Right forelimb (tissue), 1 donor: ENCODE measurements around the gene CDC40.
A peak's percentile ranks its signal among the peaks of the same experiment; 100 is the strongest.
"Not testable (repeated sequence)": the region's sequence is repeated elsewhere in the genome, so short reads cannot be mapped to it uniquely, and the experiment has no call there.

ENCODE experiments used
- DNase-seq: peaks from one replicate; pipeline ENCODE4 v3.0.0-alpha.2; 2018

Gene CDC40

DNA sequence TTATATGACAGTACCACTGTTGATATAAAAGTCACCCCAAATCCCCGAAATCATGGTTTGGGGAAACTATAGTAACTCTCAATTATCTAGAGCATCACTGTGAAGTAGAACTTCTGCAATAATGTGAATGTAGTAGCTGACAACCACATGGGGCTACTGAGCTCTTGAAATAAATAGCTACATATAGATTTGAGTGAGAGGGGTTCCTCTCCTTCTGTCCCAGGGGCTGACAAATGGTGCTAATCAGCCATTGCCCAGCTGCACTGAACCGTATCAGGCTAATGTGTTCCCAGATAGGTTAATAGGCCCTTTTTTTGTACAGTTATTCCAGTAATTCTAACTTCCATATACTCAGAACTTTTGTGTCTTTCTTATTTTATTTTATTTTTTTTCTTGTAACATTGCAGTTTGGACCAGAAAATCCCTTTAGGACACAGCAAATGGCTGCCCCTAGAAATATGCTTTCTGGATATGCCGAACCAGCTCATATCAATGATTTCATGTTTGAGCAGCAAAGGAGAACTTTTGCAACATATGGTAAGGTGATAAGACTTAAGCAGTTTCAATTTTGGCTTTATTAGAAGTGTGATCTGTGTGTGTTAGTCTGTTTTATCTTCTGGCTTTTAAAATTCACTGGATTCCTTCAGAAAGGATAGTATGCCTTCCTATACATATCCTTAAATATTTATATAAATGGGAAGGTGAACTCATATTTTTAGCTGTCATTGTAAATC lies 21.1 kb downstream of the CDC40 start:
- no peak for DNase-seq

DNA sequence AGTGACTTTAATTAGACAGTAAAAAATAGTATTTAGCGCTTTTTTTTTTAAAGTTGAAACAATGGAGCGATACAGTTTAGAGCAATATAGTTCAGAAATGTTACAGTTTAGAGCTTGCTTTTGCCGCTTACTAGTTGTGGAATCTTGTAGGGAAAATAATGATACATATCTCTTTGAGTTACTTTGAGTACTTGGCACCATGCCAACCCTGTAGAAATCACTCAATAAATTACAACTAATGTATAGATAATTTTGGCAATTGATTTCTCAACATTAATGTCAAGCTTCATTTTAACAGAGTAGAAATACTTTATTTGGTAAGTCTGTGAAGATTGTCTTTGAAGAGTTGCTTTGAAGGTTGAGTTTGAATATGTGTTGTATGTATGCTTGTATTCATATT lies 27.4 kb downstream of the CDC40 start:
- no peak for DNase-seq

GRCh38 chr6:110211753-110212152 lies 31.5 kb downstream of the CDC40 start:
- DNase-seq = no peak

DNA sequence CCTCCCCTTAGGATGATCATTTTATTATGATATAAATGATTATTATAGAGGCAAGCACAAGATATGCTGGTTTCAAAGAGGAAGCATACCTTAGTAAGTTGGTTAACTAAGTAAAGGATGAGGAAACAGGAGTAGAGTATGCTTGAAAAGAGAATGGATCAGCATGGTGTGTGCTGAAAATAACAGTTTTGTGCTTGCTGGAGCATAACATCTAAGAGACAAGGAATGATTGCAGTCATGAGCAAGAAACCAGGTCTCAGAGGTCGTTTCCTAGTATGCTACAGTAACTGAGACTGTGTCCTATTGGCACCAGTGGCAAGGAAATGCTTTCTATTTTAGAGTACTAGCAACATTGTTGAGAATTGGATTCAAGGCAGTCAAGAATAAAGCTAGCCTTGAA lies 34.1 kb downstream of the CDC40 start:
- DNase-seq = no peak

DNA sequence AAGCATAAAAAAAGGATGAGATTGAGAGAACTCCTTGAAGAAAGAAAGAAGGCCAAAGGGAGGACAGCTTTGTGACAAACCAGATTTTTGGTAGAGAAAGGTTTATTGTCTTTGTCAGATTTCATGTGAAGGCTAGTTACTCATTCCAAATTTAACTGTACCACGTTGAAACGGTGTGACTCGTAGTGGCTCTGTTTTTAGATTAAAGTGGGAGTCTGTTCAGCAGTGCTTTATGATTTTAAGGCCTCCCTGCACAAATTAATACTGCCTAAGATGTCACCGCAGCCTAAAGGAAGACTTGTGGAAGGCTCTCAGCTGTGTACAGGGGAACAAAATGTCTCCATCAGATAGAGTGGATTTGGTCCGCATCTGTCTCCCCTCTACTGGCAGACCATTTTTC lies 35.9 kb downstream of the CDC40 start:
- no peak for DNase-seq

GRCh38 chr6:110217266-110217665 lies 37.0 kb downstream of the CDC40 start:
- no peak for DNase-seq

DNA sequence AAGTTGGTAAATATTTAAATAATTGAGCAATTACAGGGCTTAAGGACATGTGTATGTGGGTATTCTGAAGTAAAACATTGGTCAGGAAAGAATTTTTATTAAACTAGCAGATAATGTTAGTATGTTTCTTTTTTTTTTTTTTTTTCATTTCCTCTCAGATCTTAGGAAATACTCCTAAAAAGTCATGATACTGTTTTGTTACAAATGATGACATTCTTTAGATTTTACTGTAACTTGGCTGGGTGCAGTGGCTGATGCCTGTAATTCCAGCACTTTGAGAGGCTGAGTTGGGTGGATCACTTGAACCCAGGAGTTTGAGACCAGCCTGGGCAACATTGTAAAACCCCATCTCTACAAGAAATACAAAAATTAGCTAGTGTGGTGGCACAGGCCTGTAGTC lies 41.5 kb downstream of the CDC40 start:
- no peak for DNase-seq

- DNase-seq = no peak
Observed at GRCh38 chr6:110226261-110226660, 46.0 kb downstream of the CDC40 start.

DNA sequence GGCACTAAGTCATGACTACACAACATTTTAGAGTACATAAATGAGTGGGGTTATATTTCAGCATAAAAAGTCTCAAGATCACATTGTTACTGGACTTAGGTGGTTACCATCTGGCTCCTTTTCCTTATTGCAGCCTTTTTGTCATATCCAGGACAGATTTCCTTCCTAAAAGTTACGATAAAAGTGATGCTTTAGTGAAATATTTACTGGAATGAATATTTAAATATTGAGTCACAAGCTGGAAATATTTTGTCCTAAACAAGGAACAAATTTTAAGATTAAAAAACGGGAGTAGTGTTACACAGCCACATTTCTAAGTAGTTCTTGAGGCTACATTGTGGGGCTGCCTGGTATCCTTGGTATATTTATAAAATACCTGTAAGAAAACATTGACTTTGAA lies 52.2 kb downstream of the CDC40 start:
- DNase-seq = no peak

DNA sequence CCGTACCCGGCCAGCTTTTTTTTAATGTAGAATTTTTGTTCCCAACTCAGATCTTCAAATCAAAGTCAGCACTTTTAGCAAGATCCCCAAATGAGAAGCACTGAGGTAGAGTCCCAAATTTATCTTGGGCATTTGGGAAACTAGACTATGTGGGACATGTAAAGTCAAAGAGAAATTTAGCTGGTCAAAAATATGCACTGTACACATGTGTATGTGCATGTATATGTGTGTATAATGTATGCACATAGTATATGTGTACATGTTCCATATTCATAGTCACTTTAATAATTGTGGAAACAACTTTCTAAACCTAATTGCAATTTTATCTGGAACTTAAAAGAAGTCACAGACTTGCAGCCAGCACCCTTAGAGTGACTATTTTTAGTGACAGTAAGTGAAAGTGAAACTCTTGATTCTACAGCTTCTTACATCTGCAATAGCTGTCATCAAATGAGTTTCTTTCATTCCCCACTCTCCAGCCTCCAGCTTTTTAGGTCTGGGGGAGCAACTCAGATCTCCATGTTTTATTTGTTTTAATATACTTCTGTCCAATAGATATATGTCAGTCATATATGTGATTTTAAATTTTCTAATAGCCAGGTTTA lies 53.6 kb downstream of the CDC40 start:
- no peak for DNase-seq

DNA sequence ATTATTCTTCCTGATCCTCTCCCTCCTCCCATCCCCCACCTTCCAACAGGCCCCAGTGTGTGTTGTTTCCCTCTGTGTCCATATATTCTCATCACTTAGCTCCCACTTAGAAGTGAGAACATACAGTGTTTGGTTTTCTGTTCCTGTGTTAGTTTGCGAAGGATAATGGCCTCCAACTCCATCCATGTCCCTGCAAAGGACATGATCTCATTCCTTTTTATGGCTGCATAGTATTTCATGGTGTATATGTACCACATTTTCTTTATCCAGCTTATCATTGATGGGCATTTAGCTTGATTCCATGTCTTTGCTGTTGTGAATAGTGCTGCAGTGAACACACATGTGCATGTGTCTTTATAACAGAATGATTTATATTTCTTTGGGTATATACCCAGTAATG lies 55.8 kb downstream of the CDC40 start:
- DNase-seq = not testable (repeated sequence)

GRCh38 chr6:110239526-110240274 lies 59.5 kb downstream of the CDC40 start:
- no peak for DNase-seq

DNA sequence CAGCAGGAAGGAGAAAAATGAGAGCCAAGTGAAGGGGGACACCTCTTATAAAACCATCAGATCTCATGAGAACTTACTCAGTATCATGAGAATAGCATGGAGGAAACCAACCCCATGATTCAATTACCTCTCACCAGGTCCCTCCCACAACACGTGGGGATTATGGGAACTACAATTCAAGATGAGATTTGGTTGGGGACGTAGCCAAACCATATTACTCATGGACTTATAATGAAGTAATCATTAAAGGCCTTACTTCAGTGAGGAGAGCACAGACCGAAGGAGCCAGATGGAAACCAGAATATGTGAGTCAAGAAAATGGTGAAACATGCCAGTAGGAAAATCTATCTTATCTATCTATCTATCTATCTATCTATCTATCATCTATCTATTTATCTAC lies 64.4 kb downstream of the CDC40 start:
- not testable (repeated sequence) for DNase-seq

- no peak for DNase-seq
Observed at GRCh38 chr6:110246378-110246777, 66.2 kb downstream of the CDC40 start.

GRCh38 chr6:110246900-110247546 lies 66.8 kb downstream of the CDC40 start:
- DNase-seq = no peak

GRCh38 chr6:110250058-110250457 lies 69.8 kb downstream of the CDC40 start:
- no peak for DNase-seq

- no peak for DNase-seq
Observed at GRCh38 chr6:110250838-110251237, 70.6 kb downstream of the CDC40 start.

GRCh38 chr6:110255211-110255750 lies 75.1 kb downstream of the CDC40 start:
- DNase-seq = peak; percentile 56

DNA sequence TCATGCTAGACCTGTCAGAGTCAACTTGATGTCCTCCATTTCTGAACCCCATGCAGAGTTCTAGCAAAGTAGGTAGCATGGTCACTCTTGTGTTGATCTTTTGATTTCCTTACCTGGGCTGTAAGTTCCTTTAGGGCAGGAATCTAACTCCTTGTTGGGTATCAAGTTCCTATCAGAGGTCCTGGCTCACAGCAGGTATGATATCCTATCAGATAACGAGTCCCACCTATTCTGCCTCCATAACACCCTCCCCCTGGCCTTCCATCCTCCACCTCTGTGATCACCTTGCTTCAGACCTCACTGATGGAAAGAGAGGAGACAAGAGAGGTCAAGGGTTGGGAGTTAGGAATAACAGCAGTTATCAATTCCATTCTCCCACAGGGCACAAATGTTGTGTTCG lies 76.1 kb downstream of the CDC40 start:
- DNase-seq = no peak

- no peak for DNase-seq
Observed at GRCh38 chr6:110265273-110265672, 85.0 kb downstream of the CDC40 start.

DNA sequence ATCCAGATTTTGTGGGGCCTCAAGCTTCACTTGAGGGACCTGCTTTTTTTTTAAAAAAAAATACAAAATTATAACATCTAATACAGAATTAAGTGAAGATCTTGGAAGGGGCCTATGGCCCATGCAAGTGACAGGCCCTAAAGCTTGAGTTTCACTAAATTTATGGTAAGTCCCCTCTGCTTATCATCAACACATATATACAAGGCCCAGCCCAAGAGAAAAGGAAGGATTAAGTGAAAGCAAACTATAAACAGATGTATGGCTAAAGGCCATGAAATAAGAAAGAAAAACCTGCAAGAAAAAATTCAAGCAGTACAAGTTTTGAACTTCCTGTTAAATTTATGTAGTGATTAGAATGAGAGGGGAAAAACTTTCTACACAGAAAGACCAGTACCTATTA lies 86.8 kb downstream of the CDC40 start:
- DNase-seq = no peak

- DNase-seq = no peak
Observed at GRCh38 chr6:110269623-110270022, 89.4 kb downstream of the CDC40 start.

DNA sequence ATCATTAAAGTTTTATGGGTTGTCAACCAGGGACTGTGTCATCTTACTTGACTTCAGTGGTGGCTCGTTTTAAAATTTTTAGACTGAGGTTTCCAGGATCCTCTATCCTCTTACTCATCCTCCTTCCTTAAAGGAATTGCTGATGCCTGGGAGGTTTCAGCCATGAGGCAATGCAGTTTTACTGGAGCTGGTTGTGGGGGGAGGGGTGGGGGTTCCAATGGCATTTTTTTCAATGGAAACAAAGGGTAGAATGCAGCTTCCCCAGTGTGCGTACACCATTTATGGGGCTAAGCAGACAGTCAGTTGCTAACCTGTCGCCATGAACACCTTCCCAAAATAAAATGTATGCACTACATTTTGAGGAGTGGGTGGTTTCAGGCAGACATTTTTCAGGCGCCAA lies 89.9 kb downstream of the CDC40 start:
- no peak for DNase-seq

DNA sequence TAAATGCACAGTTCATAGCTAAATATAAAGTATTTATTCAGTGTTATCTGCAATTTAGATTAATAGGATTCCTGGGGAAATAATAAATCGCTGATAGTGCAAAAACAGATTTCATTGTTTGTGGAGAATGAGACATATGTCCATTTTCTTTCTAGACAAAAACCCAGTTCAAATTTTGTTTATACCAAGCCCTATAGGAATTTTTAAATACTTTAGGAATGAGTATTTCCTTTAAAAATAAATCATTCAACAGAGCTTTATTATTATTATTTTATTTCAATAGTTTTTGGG lies 91.5 kb downstream of the CDC40 start:
- no peak for DNase-seq
